GM12878 (cell line): Measurements from ENCODE around the gene METAP1. TPM values are rescaled to one million over a fixed set of nuclear protein-coding genes. Genes with fewer than 3 reads are reported as not detected.

Experiments
- ATAC-seq: fragments of 200-7000 bp; cut with Tn5 transposase; 3 replicates; pipeline ENCODE4 v1.9.1; 2020; ENCODE audit warnings: mild to moderate bottlenecking, moderate library complexity
- BruUV-seq: library from RNA; stranded (reverse); fragments of 400-500 nt; replicated peaks from 2 replicates; lab custom pipeline; 2021; lab: Mats Ljungman, UMichigan
- CTCF ChIA-PET: fragments of 300-600 bp; sonication (Branson Sonifier 250); formaldehyde crosslinking; extraction: SDS; loops from one replicate; lab custom pipeline; 2021; ENCODE audit warnings: inconsistent platforms; lab: Yijun Ruan, JAX
- POLR2A ChIA-PET: fragments of 350-600 bp; formaldehyde crosslinking; extraction: SDS; loops from one replicate; lab custom pipeline; 2021; ENCODE audit warnings: inconsistent platforms; lab: Charles Lee
- RAD21 ChIA-PET: fragments of 300-600 bp; sonication (Branson Sonifier 250); formaldehyde crosslinking; loops from one replicate; lab custom pipeline; 2023; ENCODE audit warnings: antibody characterized with exemption; ENCODE audit not compliant: unreplicated experiment; lab: Charles Lee
- SMC1A ChIA-PET: fragments of 300-600 bp; sonication (Branson Sonifier 250); formaldehyde crosslinking; loops from one replicate; lab custom pipeline; 2023; ENCODE audit not compliant: unreplicated experiment, uncharacterized antibody; lab: Charles Lee
- DNase-seq: peaks from one replicate; pipeline ENCODE4 v3.0.0-alpha.2; 2011; ENCODE audit warnings: low read depth, low spot score
- FAIRE-seq: peaks from 3 replicates; lab custom pipeline; 2011; peaks lifted over from hg19 to GRCh38; lab: Jason Lieb, UNC
- H2AFZ ChIP-seq: 2 replicates; pipeline ENCODE4 v1.6.0; 2011; ENCODE audit warnings: low read depth, low read length, control low read depth; ENCODE audit not compliant: control insufficient read depth
- H3K27ac ChIP-seq: 2 replicates; pipeline ENCODE4 v1.5.1; 2011; ENCODE audit warnings: control low read depth; ENCODE audit not compliant: control insufficient read depth, insufficient read depth
- H3K27me3 ChIP-seq, 2 experiments: replicated peaks in 1 of 2; 2 replicates each; pipeline versions ENCODE4 v1.6.0 to v1.6.1; 2011; ENCODE audit warnings: low read length in 1 of 2; ENCODE audit not compliant: control insufficient read depth in 2 of 2, insufficient read depth in 2 of 2
- H3K36me3 ChIP-seq, 2 experiments: 2 replicates each; pipeline ENCODE4 v1.5.1; 2011; ENCODE audit warnings: low read length in 1 of 2; ENCODE audit not compliant: control insufficient read depth in 2 of 2, insufficient read depth in 2 of 2
- H3K4me1 ChIP-seq: 2 replicates; pipeline ENCODE4 v1.6.1; 2011; ENCODE audit warnings: mild to moderate bottlenecking, low read length, moderate library complexity, mixed read lengths; ENCODE audit not compliant: control insufficient read depth, insufficient read depth
- H3K4me2 ChIP-seq: 2 replicates; pipeline ENCODE4 v1.6.0; 2011; ENCODE audit warnings: control low read depth; ENCODE audit not compliant: control insufficient read depth, insufficient read depth
- H3K4me3 ChIP-seq: fragments of 200-600 bp; sonication (generic); 2 replicates; pipeline ENCODE4 v1.5.1; 2016
- H3K79me2 ChIP-seq: 2 replicates; pipeline ENCODE4 v1.6.0; 2011; ENCODE audit warnings: low read length; ENCODE audit not compliant: control insufficient read depth, insufficient read depth
- H3K9ac ChIP-seq: 2 replicates; pipeline ENCODE4 v1.8.0; 2011; ENCODE audit warnings: low read length, control low read depth, mixed read lengths; ENCODE audit not compliant: control insufficient read depth, insufficient read depth
- H3K9me3 ChIP-seq: replicated peaks from 3 replicates; pipeline ENCODE4 v1.5.1; 2011; ENCODE audit warnings: mild to moderate bottlenecking, low read length; ENCODE audit not compliant: control insufficient read depth, insufficient read depth
- H4K20me1 ChIP-seq: 2 replicates; pipeline ENCODE4 v1.6.0; 2011; ENCODE audit not compliant: control insufficient read depth, insufficient read depth
- ASH2L ChIP-seq: fragments of 300-600, 200-600 bp; sonication (generic); IDR thresholded peaks from 2 replicates; pipeline ENCODE4 v1.6.1; 2017; ENCODE audit warnings: low read depth, mild to moderate bottlenecking, borderline replicate concordance
- BRCA1 ChIP-seq: IDR thresholded peaks from 2 replicates; pipeline ENCODE4 v1.6.1; 2011; ENCODE audit warnings: low read depth, low read length, improper control_type of control experiment
- EP300 ChIP-seq, 2 experiments: fragments of 150-350 bp in 1 of 2; IDR thresholded peaks; 2 replicates each; pipeline ENCODE4 v1.6.1; 2011 to 2012; ENCODE audit warnings: low read depth in 2 of 2, low read length in 2 of 2, borderline replicate concordance in 1 of 2, improper control_type of control experiment in 1 of 2, inconsistent platforms in 1 of 2; ENCODE audit not compliant: control insufficient read depth in 1 of 2
- NFXL1 ChIP-seq: fragments of 450-650 bp; IDR thresholded peaks from 2 replicates; pipeline ENCODE4 v1.6.1; 2017; ENCODE audit warnings: antibody characterized with exemption, mild to moderate bottlenecking, borderline replicate concordance
- NKRF ChIP-seq: fragments of 450-650 bp; conservative IDR thresholded peaks from 2 replicates; pipeline ENCODE4 v1.6.1; 2017; ENCODE audit warnings: mild to moderate bottlenecking, moderate library complexity
- POLR2AphosphoS5 ChIP-seq: IDR thresholded peaks from 2 replicates; pipeline ENCODE4 v1.6.1; 2011; ENCODE audit warnings: mild to moderate bottlenecking, low read length, inconsistent platforms
- REST ChIP-seq: IDR thresholded peaks from 2 replicates; pipeline ENCODE4 v1.6.1; 2012; ENCODE audit warnings: mild to moderate bottlenecking, low read depth, low read length
- SMAD5 ChIP-seq: IDR thresholded peaks from 2 replicates; pipeline ENCODE4 v1.6.1; 2016; ENCODE audit warnings: antibody characterized with exemption, low read depth
- SRF ChIP-seq, 2 experiments: IDR thresholded peaks; 2 replicates each; pipeline ENCODE4 v1.6.1; 2011; ENCODE audit warnings: low read depth in 2 of 2, low read length in 2 of 2, mild to moderate bottlenecking in 1 of 2, moderate library complexity in 1 of 2
- WGBS: methylation state at CpG from one replicate; pipeline ENCODE4 v1.1.6; 2016; ENCODE audit warnings: low lambda C conversion rate; ENCODE audit not compliant: insufficient replicate concordance, insufficient coverage; ENCODE audit errors: missing lambda C conversion rate; 5-methylcytosine and 5-hydroxymethylcytosine counted together
- in situ Hi-C: fragments of 300-500 bp; cut with MboI; formaldehyde crosslinking; loops from 9 replicates; pipeline ENCODE4 v1.14.3; 2018; ENCODE audit warnings: mixed read lengths
- intact Hi-C: fragments of 100-400 bp; cut with micrococcal nuclease; formaldehyde crosslinking; loops from one replicate; pipeline ENCODE4 v1.14.2; 2022; ENCODE audit not compliant: unreplicated experiment
- polyA plus RNA-seq, 11 experiments: library from polyadenylated mRNA; depleted of rRNA in 4 of 11; unstranded in 6 of 11; stranded (reverse) in 5 of 11; fragments of >200 nt; fragmentation: Nextera tagmentation in 4 of 11; fragmentation: Illumina TruSeq in 1 of 11; extraction: Ambion mirVana in 4 of 11; extraction: Trizol in 1 of 11; gene quantifications; 1 replicate in 1 of 11; 2 replicates in 10 of 11; pipeline versions ENCODE4 v1.2.1 to v1.2.3, GENCODE V29; 2011 to 2016; ENCODE audit warnings: inconsistent platforms in 2 of 11, missing spikeins in 2 of 11, low read depth in 1 of 11
- total RNA-seq, 4 experiments: library from RNA; depleted of rRNA in 3 of 4; stranded (reverse); fragments of >200 nt in 3 of 4; fragmentation: Illumina TruSeq in 1 of 4; extraction: Trizol in 1 of 4; gene quantifications; 2 replicates each; pipeline versions ENCODE4 v1.2.1 to v1.2.3, GENCODE V29; 2013 to 2021
- TF ChIP-seq, protein P1 (sequence below): fragments of 150-350 bp; IDR thresholded peaks from 2 replicates; pipeline ENCODE4 v1.6.1; 2014; ENCODE audit warnings: mild to moderate bottlenecking, low read depth, low read length
- TF ChIP-seq, protein P2 (sequence below): fragments of 450-650 bp; IDR thresholded peaks from 2 replicates; pipeline ENCODE4 v1.6.1; 2017; ENCODE audit warnings: borderline replicate concordance

METAP1 gene
- total and polyA plus RNA-seq, 10 of the 15 experiments (the other 5 are each of a cell fraction or from before 2014, with no cell fraction given): 22.7 to 71.4 (median 45.1) TPM

DNA sequence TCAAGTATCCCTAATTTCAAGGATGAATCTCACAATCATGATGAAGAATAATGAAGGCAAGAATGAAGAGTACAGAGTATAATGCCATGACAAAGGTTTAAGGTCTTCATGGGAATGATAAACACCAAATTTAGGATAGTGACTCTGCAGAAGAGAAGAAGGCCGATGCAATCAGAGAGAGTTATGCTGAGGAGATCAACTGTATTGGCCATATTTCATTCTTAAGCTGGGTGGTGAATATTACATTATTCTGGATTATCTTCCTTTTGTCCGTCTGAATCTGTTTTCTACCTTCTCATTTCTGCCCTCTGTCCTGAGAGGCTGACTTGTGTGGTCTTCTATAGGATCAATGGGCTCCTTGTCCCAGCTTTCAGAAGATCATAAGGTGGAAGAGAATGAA, 7.8 kb upstream of the METAP1 start:
- ChIA-PET RAD21 (interaction anchor here (0.7 kb wide), 1 partner anchor 416 kb away, joined by 3 read pairs; no protein-coding TSS in a partner anchor), SMC1A (interaction anchor here (1.5 kb wide), 1 partner anchor 520 kb away, joined by 3 read pairs; no protein-coding TSS in a partner anchor), POLR2A (no interaction called here), CTCF (interaction anchor here (0.5 to 1.5 kb wide), 2 partner anchors 11 to 726 kb away, joined by 3 read pairs; no protein-coding TSS in a partner anchor)
- Histone ChIP-seq H3K79me2 (no peaks in the 10 kb centered on the region), H3K27ac (no peak overlapping the region), H3K4me1 (no peaks in the 10 kb centered on the region), H3K36me3 (no peaks in the 10 kb centered on the region), H3K4me3 (no peak overlapping the region), H4K20me1 (no peaks in the 10 kb centered on the region), H2AFZ (no peak overlapping the region), H3K9me3 (no peaks in the 10 kb centered on the region; the same call in 2 of the 3 replicates), H3K4me2 (no peak overlapping the region), H3K27me3 (no peaks in the 10 kb centered on the region; a peak in 1 of 4 replicates), H3K9ac (no peak overlapping the region)
- intact Hi-C loops (no loop called here), in situ Hi-C loops (no loop called here)
- no TSS peak for BruUV-seq
- ATAC-seq: no peak
- FAIRE-seq: no peak
- no peak for DNase-seq
- 37% methylated on average over 2 of the region's 2 CpGs for WGBS
- TF ChIP-seq, protein P1, sequence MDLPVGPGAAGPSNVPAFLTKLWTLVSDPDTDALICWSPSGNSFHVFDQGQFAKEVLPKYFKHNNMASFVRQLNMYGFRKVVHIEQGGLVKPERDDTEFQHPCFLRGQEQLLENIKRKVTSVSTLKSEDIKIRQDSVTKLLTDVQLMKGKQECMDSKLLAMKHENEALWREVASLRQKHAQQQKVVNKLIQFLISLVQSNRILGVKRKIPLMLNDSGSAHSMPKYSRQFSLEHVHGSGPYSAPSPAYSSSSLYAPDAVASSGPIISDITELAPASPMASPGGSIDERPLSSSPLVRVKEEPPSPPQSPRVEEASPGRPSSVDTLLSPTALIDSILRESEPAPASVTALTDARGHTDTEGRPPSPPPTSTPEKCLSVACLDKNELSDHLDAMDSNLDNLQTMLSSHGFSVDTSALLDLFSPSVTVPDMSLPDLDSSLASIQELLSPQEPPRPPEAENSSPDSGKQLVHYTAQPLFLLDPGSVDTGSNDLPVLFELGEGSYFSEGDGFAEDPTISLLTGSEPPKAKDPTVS: no peak
- no peak for TF ChIP-seq EP300 (IDR thresholded peaks at IDR 0.05; ENCODE audit: borderline replicate concordance in 1 of 2, control insufficient read depth in 1 of 2, low read depth in 2 of 2, low read length in 2 of 2)
- no peak for TF ChIP-seq ASH2L
- TF ChIP-seq BRCA1: no peak
- TF ChIP-seq SMAD5: no peak
- no peak for TF ChIP-seq NKRF
- no peak for TF ChIP-seq POLR2AphosphoS5
- TF ChIP-seq REST: no peak
- TF ChIP-seq SRF (IDR thresholded peaks at IDR 0.05; ENCODE audit: low read depth in 2 of 2, low read length in 2 of 2): no peak
- TF ChIP-seq, protein P2, sequence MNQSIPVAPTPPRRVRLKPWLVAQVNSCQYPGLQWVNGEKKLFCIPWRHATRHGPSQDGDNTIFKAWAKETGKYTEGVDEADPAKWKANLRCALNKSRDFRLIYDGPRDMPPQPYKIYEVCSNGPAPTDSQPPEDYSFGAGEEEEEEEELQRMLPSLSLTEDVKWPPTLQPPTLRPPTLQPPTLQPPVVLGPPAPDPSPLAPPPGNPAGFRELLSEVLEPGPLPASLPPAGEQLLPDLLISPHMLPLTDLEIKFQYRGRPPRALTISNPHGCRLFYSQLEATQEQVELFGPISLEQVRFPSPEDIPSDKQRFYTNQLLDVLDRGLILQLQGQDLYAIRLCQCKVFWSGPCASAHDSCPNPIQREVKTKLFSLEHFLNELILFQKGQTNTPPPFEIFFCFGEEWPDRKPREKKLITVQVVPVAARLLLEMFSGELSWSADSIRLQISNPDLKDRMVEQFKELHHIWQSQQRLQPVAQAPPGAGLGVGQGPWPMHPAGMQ: no peak
- TF ChIP-seq NFXL1: no peak
